Hippocampal formation (tissue), 2 donors: ENCODE results near the gene FGF2.

Experiments used
- DNase-seq, 2 donors: peaks; one replicate each; lab custom pipeline; 2025; lab: John Stamatoyannopoulos, UW

The FGF2 gene

DNA sequence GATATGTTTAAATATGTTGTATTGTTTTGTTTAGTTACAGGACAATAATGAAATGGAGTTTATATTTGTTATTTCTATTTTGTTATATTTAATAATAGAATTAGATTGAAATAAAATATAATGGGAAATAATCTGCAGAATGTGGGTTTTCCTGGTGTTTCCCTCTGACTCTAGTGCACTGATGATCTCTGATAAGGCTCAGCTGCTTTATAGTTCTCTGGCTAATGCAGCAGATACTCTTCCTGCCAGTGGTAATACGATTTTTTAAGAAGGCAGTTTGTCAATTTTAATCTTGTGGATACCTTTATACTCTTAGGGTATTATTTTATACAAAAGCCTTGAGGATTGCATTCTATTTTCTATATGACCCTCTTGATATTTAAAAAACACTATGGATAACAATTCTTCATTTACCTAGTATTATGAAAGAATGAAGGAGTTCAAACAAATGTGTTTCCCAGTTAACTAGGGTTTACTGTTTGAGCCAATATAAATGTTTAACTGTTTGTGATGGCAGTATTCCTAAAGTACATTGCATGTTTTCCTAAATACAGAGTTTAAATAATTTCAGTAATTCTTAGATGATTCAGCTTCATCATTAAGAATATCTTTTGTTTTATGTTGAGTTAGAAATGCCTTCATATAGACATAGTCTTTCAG lies 68.8 kb downstream of the FGF2 start:
- DNase-seq = no peak

DNA sequence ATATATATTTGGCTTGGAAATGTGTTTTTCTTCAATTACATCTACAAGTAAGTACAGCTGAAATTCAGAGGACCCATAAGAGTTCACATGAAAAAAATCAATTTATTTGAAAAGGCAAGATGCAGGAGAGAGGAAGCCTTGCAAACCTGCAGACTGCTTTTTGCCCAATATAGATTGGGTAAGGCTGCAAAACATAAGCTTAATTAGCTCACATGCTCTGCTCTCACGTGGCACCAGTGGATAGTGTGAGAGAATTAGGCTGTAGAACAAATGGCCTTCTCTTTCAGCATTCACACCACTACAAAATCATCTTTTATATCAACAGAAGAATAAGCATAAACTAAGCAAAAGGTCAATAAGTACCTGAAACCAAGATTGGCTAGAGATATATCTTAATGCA lies 69.6 kb downstream of the FGF2 start:
- DNase-seq = no peak

DNA sequence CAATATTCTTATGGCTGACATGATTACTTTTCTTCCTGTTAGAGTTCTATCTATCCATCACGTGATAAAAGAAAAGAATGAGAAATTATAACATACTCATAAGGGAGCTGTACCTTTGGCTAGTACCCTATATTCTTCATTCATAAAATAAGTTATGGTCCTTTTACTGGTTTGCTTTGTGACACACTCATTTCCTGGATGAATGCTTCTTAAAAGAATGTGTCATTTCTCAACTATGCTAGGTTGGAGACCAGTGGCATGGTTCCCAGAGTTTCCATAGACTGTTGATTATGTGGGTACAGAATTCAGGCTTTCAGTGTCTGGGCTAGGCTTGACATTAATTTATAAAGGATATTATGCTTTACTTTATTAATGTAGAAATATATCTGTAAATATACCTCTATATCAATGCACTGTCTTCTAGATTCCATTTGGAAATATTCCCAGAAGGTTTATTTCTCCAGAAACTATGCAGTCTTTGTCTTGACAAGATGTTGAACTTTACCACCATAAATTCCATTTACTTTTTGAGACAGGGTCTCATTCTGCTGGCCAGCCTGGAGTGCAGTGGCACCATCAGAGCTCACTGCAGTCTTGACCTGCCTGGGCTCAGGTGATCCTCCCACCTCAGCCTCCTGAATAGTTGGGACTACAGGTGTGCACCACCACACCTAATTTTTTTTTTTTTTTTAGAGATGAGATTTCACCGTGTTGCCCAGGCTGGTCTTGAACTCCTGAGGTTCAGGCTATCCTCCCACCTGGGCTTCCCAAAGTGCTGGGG lies 71.9 kb downstream of the FGF2 start:
- DNase-seq = no peak

DNA sequence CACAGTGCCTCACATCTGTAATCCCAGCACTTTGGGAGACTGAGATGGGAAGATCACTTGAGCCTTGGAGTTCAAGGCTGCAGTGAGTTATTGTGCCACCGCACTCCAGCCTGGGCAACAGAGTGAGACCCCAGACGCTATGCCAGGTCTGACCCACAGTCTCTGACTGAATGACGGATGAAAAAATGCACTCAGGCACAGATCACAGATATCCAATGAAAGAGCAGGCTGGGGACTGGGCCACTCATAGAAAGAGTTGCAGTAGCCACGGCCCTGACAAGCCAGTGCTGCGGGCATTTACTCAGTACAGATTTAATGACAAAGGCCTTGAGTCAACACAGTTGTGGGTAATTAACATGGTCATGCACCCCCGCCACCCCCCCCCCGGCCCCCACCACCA lies 73.1 kb downstream of the FGF2 start:
- no peak for DNase-seq

DNA sequence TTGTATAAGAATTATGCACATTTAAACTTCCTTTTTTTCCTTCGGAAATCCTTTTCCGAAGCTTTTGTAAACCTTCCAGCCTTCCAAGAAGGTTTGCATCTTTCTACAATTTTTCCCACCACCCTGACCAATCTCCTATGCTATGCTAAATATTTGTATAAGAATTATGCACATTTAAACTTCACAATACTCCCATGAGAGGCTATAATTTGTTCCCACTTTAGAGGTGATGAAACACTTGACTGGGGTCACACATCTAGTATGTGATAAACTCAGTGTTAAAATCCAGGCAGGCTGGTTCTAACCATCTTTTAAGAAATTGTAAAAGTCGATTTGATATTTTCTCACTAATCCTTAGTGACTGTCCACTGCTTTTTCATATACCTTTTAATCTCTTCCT lies 73.7 kb downstream of the FGF2 start:
- DNase-seq = no peak

DNA sequence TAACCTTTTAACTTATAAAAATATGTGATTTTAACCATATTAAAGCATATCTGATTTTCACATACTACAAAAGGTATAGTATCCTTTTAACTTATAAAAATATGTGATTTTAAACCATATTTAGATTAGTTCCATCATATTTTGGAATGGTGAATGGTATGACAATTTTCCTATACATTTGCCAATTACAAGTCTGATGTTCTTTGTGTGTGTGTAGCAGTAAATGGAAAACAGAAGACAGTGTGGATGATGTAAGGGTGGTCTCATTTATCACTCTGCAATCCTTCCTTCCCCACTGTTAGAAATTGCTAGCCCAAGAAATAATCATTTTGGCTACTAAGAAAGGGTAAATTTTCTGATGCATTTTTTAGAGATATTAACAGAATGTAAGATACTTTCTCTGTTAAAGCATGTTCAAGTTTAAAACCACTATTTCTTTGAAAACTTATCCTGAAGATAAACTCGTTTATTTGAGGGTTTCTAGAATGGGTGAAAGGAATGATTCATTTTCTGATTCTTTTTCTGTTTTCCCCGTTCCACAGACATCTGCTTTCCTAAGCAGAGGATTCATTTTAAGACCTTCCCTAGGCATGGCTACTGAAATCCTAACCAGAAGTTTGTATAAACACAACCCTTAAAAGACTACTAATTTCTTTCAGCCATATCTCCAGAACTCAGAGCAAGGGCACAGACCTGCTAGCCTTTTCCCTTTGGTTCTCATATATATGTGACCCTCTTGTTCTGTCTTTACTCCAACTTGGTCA lies 74.8 kb downstream of the FGF2 start:
- DNase-seq = no peak

DNA sequence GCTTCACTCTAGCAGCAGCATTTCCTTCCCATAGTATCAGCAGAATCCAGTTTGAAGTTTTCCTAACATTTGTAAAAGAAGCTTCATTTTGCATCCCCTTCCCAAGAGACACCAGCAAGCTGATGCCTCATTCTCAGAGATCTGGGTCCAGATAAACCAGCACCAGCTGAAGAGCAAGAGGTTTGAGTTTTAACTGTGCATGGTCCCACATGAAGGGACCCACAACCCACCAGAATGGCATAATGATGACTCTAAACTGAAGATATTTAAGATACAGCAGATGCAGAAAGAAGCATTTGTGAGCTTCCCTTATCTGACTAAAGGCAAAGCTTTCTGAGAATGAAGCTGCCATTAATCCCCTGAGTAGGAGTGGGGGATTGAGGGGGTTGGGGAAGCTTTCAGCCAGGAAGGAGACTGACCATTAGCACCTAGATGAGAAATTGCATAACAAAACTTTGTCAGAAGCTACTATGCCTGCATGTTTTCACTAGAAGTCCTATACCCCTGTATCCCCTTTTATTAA lies 77.2 kb downstream of the FGF2 start:
- no peak for DNase-seq

DNA sequence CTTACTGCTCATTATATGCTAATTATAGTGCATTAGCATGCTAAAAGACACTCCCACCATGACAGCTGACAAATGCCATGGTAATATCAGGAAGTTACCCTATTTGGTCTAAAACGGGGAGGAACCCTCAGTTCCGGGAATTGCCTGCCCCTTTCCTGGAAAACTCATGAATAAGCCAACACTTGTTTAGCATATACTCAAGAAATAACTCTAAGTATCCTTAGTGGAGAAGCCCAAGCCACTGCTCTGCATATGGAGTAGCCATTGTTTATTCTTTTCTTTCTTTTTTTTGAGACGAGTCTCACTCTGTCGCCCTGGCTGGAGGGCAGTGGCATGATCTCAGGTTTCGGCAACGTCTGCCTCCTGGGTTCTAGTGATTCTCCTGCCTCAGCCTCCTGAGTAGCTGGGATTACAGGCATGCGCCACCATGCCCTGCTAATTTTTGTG lies 80.3 kb downstream of the FGF2 start:
- no peak for DNase-seq

DNA sequence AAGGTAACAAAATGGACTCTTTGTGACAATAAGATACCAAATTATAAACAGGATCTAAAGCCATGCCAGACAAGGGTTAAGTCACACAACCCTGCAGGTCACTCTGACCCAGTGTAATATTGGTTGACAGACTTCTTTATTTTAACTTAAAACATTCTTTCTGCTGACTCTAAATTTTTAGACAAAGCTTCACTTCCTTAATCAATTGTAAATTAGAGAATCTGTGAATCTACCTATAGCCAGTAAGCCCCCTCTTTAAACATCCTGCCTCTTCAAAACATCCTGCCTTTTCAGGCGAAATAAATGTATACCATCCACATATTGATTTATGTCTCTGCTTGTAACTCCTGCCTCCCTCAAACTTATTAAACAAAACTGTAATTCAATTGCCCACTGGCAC lies 81.6 kb downstream of the FGF2 start:
- DNase-seq = no peak

DNA sequence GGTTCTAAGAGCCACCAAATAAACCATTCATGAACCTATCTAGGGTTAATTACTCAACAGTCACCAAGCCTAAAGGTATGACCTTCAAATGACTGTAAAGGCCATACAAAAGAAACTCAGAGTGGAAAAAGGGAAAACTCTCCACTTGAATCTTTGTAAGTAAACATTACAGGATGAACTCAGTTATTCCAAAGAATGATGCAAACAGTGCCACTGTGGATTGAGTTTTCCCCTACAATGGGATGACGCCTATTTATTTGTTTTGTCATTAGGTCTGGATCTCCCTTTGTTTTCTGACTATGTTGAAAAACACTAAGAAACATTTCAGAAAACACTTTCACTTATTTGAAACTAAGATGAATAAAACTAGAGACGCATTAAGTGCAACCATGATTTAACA lies 83.1 kb downstream of the FGF2 start:
- DNase-seq = no peak

DNA sequence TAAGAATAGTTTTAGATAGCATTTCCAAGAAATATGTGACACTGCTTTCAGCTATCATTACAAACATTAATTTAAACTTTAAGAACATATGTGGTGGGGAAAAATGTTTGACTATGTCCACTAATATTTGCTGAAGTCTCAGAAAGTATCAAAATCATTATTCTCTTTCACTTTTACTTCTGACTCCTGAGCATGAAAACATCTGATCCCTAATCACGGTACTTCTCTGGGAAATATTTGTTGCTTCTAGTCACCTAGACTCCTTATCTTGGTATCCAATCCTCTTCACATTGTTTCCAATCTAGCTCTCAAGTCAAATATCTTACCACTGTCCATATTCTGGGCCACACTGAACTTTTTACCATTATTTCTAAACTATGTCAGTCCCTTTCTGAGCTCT lies 85.0 kb downstream of the FGF2 start:
- no peak for DNase-seq

DNA sequence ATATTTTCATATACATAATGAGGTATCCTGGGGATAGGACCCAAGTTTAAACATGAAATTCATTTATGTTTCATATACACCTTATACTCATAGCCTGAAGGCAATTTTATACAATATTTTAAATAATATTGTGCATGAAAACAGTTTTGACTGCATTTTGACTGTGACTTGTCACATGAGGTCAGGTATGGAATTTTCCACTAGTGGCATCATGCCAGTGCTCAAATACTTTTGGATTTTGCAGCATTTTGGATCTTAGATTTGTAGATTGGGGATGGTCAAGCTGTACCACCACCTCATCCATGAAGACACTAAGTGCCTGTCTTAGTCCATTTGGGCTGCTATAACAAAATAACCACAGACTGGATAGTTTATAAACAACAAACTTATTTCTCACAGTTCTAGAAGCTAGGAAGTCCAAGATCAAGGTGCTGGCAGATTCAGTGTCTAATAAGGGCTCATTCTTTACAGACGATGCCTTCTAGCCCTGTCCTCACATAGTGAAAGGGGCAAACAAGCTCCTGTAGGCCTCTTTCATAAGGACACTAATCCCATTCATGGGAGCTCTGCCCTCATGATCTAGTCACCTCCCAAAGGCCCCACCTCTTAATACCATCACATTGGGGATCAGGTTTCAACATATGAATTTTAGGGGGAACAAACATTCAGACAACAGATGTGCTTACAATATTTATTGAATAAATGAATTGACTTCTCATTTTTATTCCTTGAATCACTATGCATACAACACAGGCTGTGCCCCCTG lies 86.4 kb downstream of the FGF2 start:
- no peak for DNase-seq

DNA sequence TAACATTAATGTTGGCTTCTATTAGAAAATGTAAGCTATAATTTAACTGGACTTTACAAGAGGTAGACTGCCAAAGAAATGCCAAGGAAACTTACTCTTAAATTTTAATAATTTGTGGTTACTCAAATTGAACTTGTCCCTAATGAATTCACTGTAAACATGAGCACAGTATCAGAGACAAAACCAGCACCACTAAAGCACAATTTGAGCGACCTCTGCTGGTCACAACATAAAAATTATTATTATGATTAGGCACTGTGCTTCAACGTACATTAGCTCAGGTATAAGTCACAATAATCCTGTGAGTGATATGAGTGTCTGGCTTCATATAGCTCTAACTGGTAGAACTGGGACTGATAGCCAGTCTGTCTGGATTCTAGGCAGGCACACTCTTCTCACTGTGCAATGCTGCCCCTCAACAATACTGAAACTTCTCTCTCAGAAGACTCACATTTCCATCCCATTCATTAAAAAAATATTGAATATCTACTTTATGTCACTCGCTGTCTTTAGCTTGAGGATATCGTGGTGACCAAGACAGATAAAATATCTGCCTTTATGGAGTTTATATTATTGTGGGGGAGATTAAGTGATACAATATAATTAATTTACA lies 87.8 kb downstream of the FGF2 start:
- no peak for DNase-seq

DNA sequence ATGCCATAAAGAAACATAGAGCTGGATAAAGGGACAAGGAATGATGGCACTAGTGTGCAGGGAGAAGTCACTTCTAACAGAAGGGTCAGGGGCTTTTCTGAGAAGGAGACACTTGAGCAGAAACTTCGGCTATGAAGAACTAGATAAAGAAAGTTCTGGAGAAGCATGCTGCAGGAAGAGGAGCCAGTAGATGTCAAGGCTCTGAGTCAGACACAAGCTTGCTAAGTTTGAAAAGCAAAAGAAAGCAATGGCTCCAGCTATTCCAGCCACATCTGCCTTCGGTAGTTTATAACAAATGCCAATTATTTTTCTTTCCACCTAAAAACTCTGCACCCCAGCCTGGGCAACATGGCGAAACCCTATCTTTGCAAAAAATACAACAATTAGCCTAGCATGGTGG lies 88.3 kb downstream of the FGF2 start:
- DNase-seq = no peak

DNA sequence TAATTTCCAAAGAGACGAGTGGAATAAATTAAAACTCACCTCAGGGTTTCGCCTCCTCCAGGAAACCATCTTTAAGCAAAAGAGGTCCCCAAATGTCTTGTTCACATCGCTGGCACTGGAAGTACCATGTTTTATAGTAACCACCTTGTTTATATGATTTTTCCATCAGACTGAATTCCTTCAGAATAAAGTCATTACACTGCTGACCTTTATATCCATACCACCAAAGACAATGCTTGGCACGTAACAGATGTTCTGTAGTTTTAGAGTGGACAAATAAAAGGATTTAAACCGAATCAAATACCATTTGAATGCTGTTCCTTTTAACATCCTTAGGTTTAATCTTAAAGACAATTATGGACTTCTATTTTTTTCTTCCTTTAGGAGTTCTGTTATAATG lies 91.1 kb downstream of the FGF2 start:
- no peak for DNase-seq

DNA sequence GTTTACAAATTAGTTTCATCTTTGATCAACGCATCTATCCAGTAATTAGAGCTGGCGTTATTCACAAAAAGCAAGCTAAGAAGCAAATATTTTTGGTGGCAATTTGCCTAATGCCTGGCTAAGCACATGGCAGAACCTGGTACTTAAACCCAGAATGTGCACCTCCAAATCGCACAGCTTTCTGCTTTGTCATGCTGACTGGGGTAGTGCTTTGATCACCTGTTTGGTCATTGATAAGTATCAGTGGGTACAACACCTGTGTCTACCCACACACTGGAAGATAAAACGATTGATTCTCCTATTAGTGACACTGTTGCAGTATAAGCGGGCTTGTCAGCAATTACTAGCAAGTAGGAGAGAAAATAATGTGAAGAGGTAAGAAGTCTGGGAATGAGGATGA lies 93.8 kb downstream of the FGF2 start:
- no peak for DNase-seq

DNA sequence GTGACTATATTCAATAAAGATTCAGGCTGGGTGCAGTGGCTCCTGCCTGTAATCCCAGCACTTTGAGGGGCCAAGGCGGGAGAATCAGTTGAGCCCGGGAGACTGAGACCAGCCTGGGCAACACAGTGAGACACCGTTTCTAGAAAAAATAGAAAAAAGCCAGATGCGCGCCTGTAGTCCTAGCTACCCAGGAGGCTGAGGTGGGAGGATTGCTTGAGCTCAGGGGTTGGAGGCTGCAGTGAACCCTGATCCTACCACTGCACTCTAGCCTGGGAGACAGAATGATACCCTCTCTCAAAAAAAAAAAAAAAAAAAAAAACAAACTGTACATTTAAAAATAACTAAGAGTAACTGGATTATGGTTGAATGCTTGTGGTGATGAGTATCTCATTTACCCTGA lies 94.7 kb downstream of the FGF2 start:
- no peak for DNase-seq

DNA sequence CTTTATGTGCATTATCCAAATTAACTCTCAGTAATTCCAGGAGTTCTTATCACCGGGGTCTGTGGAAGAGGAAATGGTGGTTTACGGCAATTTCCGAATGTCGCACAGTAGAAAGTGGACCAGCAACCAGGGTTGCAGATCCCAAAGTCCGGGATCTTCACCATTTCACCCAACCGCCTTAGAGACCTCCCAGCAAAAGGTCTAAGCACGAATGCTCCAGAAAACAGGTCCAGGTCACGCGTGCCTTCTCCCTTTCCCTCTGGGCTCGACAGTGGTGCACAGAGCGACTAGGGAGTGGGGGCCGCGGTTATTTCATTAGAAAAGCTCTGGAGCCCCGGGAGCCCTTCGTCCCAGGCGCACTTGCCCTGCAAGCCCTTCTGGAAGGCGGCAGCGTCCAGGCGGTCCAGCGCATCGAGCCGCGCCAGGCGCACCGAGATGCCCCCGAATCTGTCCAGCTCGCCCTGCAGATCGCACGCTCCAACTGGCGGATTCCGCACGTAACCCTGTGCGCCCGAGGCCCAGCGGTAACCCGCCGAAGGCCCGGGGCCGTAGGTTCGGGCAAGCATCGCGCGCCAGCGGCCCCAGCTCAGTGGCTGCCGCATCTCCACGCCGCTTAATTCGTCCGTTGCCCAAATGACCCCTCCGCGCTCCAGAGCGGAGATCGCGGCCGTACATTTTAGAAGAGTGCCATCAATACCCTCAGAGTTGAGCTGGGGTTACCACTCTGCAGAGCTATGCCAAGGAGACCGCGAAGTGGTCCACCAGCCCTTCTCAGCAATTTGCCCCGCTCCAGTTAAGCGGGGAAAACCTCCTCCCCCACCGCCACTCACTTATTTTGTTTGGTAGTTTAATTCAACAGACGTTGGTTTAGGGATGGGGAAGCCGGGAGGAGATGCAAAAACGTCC lies 95.6 kb downstream of the FGF2 start, which contains the start of gene NUDT6:
Gene NUDT6 (minus strand): TSS at position 627 of the 906 bp plus-strand sequence. CDS start 25 bp downstream, at position 602.
- peak; percentile 66 for DNase-seq

DNA sequence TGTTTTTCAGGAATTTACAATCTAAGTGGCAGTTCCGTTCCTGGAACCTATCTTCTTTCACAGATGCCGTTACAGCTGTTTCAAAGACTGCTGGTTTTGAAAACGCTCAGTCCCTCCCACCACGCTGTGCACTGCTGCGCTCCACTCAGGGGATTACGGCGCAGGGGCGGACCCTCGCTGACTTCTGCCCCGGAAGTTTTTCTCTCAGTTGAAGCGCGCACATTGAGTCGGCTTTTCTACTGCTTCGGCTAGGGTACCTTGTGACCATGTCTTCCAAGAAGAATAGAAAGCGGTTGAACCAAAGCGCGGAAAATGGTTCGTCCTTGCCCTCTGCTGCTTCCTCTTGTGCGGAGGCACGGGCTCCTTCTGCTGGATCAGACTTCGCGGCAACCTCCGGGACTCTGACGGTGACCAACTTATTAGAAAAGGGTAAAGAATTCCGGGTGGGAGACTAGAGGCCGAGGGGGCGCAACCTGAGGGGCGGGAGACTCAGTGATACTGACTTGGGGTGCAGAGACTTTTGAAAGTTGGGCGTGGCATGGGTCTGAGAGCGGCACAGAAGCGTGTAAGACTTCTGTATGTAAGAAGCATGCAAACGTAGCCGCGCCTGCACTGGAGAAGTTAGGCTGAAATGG lies 96.4 kb downstream of the FGF2 start:
- DNase-seq = peak; percentile 86 to 88

DNA sequence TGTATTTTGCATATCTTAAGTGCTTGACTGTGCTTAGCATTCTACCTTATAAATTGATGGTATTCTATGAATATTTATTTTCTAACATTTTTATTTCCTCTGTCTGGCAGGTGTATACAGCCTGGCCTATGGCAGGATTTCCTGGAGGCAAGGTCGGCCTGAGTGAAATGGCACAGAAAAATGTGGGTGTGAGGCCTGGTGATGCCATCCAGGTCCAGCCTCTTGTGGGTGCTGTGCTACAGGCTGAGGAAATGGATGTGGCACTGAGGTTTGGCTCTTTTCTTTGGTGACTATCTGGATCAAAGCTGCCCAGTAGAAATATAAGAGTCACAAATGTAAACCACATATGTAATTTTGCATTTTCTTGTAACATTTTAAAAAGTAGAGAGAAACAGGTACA lies 102.3 kb downstream of the FGF2 start:
- no peak for DNase-seq
